Right lobe of liver (tissue), 6 donors: ENCODE data around the gene DGKZ. TPM values are rescaled to one million over a fixed set of nuclear protein-coding genes. Genes with fewer than 3 reads are reported as not detected.

Source experiments
- ATAC-seq, 4 donors: fragments of 200-7000 bp; cut with Tn5 transposase; one replicate each; pipeline ENCODE4 v1.9.1; 2020; ENCODE audit warnings: mild to moderate bottlenecking in 4 of 4, moderate library complexity in 4 of 4
- DNase-seq, 3 donors: peaks; one replicate each; pipeline ENCODE4 v3.0.0-alpha.2; 2020
- H3K27ac ChIP-seq, 3 donors: fragments of 200-600 bp; one replicate each; pipeline ENCODE4 v1.8.0; 2022
- H3K27me3 ChIP-seq, 2 donors: fragments of 200-600 bp; one replicate each; pipeline ENCODE4 v1.8.0; 2022
- H3K36me3 ChIP-seq, 4 donors: fragments of 200-600 bp; sonication (generic) in 1 of 4; one replicate each; pipeline versions ENCODE4 v1.5.1 to v1.8.0; 2017 to 2022; ENCODE audit warnings: control low read depth in 1 of 4
- H3K4me1 ChIP-seq, 4 donors: fragments of 200-600 bp; sonication (generic) in 1 of 4; one replicate each; pipeline versions ENCODE4 v1.5.1 to v1.8.0; 2017 to 2022; ENCODE audit warnings: control low read depth in 1 of 4
- H3K4me3 ChIP-seq, 3 donors: fragments of 200-600 bp; one replicate each; pipeline ENCODE4 v1.8.0; 2022
- H3K9me3 ChIP-seq, 4 donors: fragments of 200-600 bp; sonication (generic) in 1 of 4; one replicate each; pipeline versions ENCODE4 v1.5.1 to v1.8.0; 2017 to 2022; ENCODE audit warnings: control low read depth in 1 of 4
- CTCF ChIP-seq, 4 donors: fragments of 200-600 bp in 3 of 4; fragments of 450-650 bp in 1 of 4; IDR thresholded peaks; one replicate each; pipeline versions ENCODE4 v1.5.1 to v1.8.0; 2016 to 2022; ENCODE audit warnings: antibody characterized with exemption in 4 of 4, mild to moderate bottlenecking in 2 of 4
- POLR2A ChIP-seq: fragments of 450-650 bp; IDR thresholded peaks from one replicate; pipeline ENCODE4 v1.6.1; 2017; ENCODE audit warnings: antibody characterized with exemption, mild to moderate bottlenecking
- WGBS: methylation state at CpG from one replicate; pipeline ENCODE4 v1.1.6; 2018; ENCODE audit warnings: low coverage, low lambda C conversion rate; ENCODE audit not compliant: insufficient coverage; ENCODE audit errors: missing lambda C conversion rate; 5-methylcytosine and 5-hydroxymethylcytosine counted together
- intact Hi-C, 2 donors: fragments of 100-400 bp; cut with DNase I; formaldehyde crosslinking; loops; one replicate each; pipeline versions ENCODE4 v1.11.2 to v1.14.1; 2022
- total RNA-seq, 6 experiments: library from RNA; depleted of rRNA in 2 of 6; stranded (reverse); fragments of >200 nt in 2 of 6; fragmentation: NEBNext Ultra II Directional in 3 of 6; extraction: Animal tissue kit (Norgen Biotek cat#: 25700) in 3 of 6; gene quantifications; one replicate each; pipeline versions ENCODE4 v1.1.0 to v1.2.4, GENCODE V29; 2016 to 2023
- donor health status: DM: no; HTN: yes; CAD: no.
- donor health status: DM: no; HTN: no; CAD: no.
- donor health status: DM: no; HTN: no; CAD: no.
- donor health status: DM: no; HTN: yes; CAD: no.
- donor health status: DM: no; HTN: yes; CAD: no.

The DGKZ gene
- total RNA-seq, 6 experiments from 2014 or later = 10.7 to 57.9 (median 16.0) TPM

DNA sequence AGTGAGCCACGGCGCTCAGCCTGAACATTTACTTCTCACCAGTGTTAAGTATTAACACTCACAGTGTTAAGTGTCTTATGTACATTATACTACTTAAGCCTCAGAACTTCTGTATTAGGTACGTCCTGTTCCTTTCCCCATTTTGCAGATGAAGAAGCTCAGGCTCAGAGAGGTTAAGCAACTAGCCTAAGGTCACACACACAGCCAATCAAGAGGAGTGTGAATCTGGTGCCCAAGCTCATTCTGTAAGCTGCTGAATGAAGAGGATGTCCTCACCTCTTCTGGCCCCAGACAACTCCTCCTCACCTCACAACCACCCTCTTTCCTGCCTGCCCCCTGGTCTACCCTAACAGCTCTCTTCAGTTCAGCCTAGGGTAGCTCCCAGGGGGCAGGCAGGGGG lies 39.9 kb upstream of the DGKZ start:
- H3K27me3 ChIP-seq = no peaks in the 10 kb centered on the region
- ATAC-seq = no peak
- H3K4me3 ChIP-seq = no peak overlapping the region
- intact Hi-C loops = loop anchor here (5.0 kb wide), 1 partner anchor 60 kb away; no protein-coding TSS in a partner anchor
- no peaks in the 10 kb centered on the region for H3K36me3 ChIP-seq
- TF ChIP-seq POLR2A (no peak), CTCF (IDR thresholded peaks at IDR 0.05) (no peak)
- 66% methylated on average over 3 of the region's 3 CpGs for WGBS
- no peaks in the 10 kb centered on the region for H3K4me1 ChIP-seq
- no peak for DNase-seq
- no peak overlapping the region for H3K27ac ChIP-seq
- H3K9me3 ChIP-seq = no peaks in the 10 kb centered on the region

GRCh38 chr11:46307785-46308341 lies 39.4 kb upstream of the DGKZ start:
- Histone ChIP-seq H3K27ac (no peak overlapping the region), H3K27me3 (no peaks in the 10 kb centered on the region), H3K4me3 (no peak overlapping the region), H3K36me3 (no peaks in the 10 kb centered on the region), H3K9me3 (no peaks in the 10 kb centered on the region), H3K4me1 (no peaks in the 10 kb centered on the region)
- ATAC-seq (no peak), DNase-seq (no peak)
- intact Hi-C loops = loop anchor here (5.0 kb wide), 1 partner anchor 61 kb away; no protein-coding TSS in a partner anchor
- WGBS = 49% methylated on average over 5 of the region's 14 CpGs
- TF ChIP-seq CTCF (IDR thresholded peaks at IDR 0.05) = no peak

DNA sequence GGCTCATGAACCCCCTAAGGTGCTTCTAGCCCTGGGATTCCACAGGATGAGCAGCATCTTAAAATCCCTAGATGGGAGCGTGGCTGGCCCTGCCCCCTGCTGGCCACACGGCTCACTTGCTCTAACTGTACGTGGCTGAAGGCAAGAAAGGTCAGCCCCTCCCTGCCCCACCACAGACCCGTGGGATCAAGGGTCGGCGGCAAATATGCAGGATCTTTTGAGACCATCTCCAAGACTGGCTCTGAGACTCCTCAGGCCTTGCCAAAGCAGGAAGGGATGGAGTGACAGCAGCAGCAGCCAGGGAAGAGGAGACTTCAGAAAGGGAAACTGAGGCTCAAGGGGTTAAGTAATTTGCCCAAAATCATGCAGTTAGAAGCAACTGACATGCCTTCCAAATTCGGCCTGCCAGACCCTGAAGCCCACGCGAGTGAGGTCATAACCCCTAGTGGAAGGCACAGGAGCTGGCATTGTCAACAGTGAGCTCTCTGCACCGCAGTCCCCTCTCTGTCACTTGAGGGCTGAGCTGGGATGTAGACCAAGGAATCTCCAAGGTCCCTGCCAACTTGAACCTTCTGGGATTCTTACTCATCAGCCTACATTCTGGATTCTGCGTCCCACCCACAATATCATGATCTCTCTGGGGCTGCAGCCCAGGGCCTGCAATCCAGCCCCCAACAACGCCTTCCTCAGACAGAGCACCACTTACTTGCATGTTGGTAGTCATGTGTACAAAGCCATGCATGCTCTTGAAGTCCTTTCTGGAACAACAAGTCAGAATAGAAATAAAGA lies 38.4 kb upstream of the DGKZ start:
- peak; percentile 84 to 96 (median 92) for ATAC-seq
- no peaks in the 10 kb centered on the region for H3K27me3 ChIP-seq
- no peak overlapping the region for H3K27ac ChIP-seq
- no peaks in the 10 kb centered on the region for H3K4me1 ChIP-seq
- 15% methylated on average over 4 of the region's 12 CpGs for WGBS
- intact Hi-C loops = loop anchor here (5.0 kb wide), 1 partner anchor 62 kb away; no protein-coding TSS in a partner anchor
- TF ChIP-seq CTCF (IDR thresholded peaks at IDR 0.05) (peak; percentile 84 to 92 (median 86)), POLR2A (no peak)
- H3K9me3 ChIP-seq = no peaks in the 10 kb centered on the region
- DNase-seq = peak; percentile 73 to 80 (median 76)
- no peaks in the 10 kb centered on the region for H3K36me3 ChIP-seq
- H3K4me3 ChIP-seq = no peak overlapping the region

DNA sequence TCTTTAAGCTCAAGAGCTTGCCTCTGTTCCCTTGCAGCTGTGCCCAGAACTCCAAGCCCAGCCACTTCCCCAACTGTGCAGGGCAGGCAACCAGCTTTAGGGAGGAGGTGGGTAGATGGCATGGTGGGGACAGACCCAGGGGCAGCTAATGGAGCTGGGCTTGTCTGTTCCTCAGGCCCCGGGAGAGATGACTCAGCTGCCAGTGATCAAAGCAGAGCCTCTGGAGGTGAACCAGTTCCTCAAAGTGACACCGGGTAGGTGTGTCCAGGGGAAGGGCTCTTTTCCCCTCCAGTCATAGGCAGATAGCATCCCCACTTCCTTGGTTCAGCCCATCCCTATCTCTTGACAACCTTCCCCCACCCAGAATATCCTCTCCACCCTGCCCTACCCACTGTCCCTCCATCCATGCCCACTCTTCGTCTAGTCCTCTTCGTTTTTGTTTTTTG lies 37.4 kb upstream of the DGKZ start:
- no peaks in the 10 kb centered on the region for H3K4me1 ChIP-seq
- no peak overlapping the region for H3K4me3 ChIP-seq
- intact Hi-C loops = loop anchor here (5.0 kb wide), 1 partner anchor 63 kb away; no protein-coding TSS in a partner anchor
- H3K9me3 ChIP-seq = no peaks in the 10 kb centered on the region
- ATAC-seq = peak in 1 of 4 donors; percentile 24
- no peak overlapping the region for H3K27ac ChIP-seq
- H3K36me3 ChIP-seq = no peaks in the 10 kb centered on the region
- no peaks in the 10 kb centered on the region for H3K27me3 ChIP-seq
- 71% methylated on average over 2 of the region's 4 CpGs for WGBS
- TF ChIP-seq CTCF (IDR thresholded peaks at IDR 0.05) = no peak
- no peak for DNase-seq
